Smooth muscle cell of the coronary artery (primary cell): ENCODE results near the gene NDUFB10. TPM values are rescaled to one million over a fixed set of nuclear protein-coding genes. Genes with fewer than 3 reads are reported as not detected.

ENCODE experiments used
- total RNA-seq: library from RNA; depleted of rRNA; stranded (reverse); fragments of >200 nt; gene quantifications from 2 replicates; pipeline ENCODE4 v1.2.3, GENCODE V29; 2014; ENCODE audit warnings: low replicate concordance

NDUFB10 gene
- 221 and 281 TPM in 2 replicates for total RNA-seq

GRCh38 chr16:1959269-1960039 is at the start of gene NDUFB10:
TSS of gene NDUFB10 (plus strand) at chr16:1959538. CDS start at chr16:1959625, 87 bp downstream.

GRCh38 chr16:1918351-1919326 is 40.7 kb upstream of the NDUFB10 start, which contains the start of gene HS3ST6:
TSS of gene HS3ST6 (minus strand) at chr16:1918415. CDS start at chr16:1918323, 92 bp downstream.

GRCh38 chr16:1942810-1943726 is 16.3 kb upstream of the NDUFB10 start, which contains the start of gene MSRB1:
TSS of gene MSRB1 (minus strand) at chr16:1943199. CDS start at chr16:1943156, 43 bp downstream.

GRCh38 chr16:1964506-1965395 is 5.4 kb downstream of the NDUFB10 start, which contains the start of gene RPS2:
TSS of gene RPS2 (minus strand) at chr16:1964826. CDS start at chr16:1964625, 201 bp downstream.

GRCh38 chr16:1966460-1966859 is 7.1 kb downstream of the NDUFB10 start, which contains the start of gene RNF151:
TSS of gene RNF151 (plus strand) at chr16:1966856. CDS start at chr16:1966882, 26 bp downstream.

GRCh38 chr16:1971796-1972489 is 12.6 kb downstream of the NDUFB10 start, which contains the start of gene TBL3:
TSS of gene TBL3 (plus strand) at chr16:1972053. CDS start at chr16:1972165, 112 bp downstream.

GRCh38 chr16:1981398-1981836 is 22.1 kb downstream of the NDUFB10 start, which contains the start of gene NOXO1:
TSS of gene NOXO1 (minus strand) at chr16:1981469. CDS start at chr16:1981179, 290 bp downstream.

GRCh38 chr16:1983544-1984346 is 24.4 kb downstream of the NDUFB10 start, which contains the start of gene GFER:
TSS of gene GFER (plus strand) at chr16:1984193. CDS start at chr16:1984219, 26 bp downstream.

GRCh38 chr16:1989209-1990100 is 30.1 kb downstream of the NDUFB10 start, which contains the start of gene SYNGR3:
TSS of gene SYNGR3 (plus strand) at chr16:1989970. CDS start at chr16:1990103, 133 bp downstream.

GRCh38 chr16:2009791-2010510 is 50.6 kb downstream of the NDUFB10 start, which contains the start of gene ZNF598:
TSS of gene ZNF598 (minus strand) at chr16:2009821.

Other genes with a start within 250 kb of the NDUFB10 start
- 35.7 and 45.9 TPM in 2 replicates for gene NME3, start 188.0 kb upstream of the NDUFB10 start, total RNA-seq
- 5.0 TPM in 2 replicates for gene EME2, start 186.7 kb upstream of the NDUFB10 start, total RNA-seq
- 71.6 and 87.2 TPM in 2 replicates for gene MRPS34, start 186.4 kb upstream of the NDUFB10 start, total RNA-seq
- 30.8 and 55.7 TPM in 2 replicates for gene SPSB3, start 177.0 kb upstream of the NDUFB10 start, total RNA-seq
- gene NUBP2, start 176.6 kb upstream of the NDUFB10 start, total RNA-seq: 30.3 and 65.2 TPM in 2 replicates
- gene IGFALS, start 165.8 kb upstream of the NDUFB10 start, total RNA-seq: under 0.01 TPM in 2 replicates
- gene HAGH, start 132.7 kb upstream of the NDUFB10 start, total RNA-seq: 51.5 and 65.6 TPM in 2 replicates
- gene FAHD1, start 132.3 kb upstream of the NDUFB10 start, total RNA-seq: 71.6 and 134 TPM in 2 replicates
- gene MEIOB, start 87.4 kb upstream of the NDUFB10 start, total RNA-seq: 0.23 TPM in 1 of 2 replicates, not detected in the other
- gene HS3ST6, start 41.1 kb upstream of the NDUFB10 start, total RNA-seq: not detected in 2 replicates
- 4.8 and 8.5 TPM in 2 replicates for gene MSRB1, start 16.3 kb upstream of the NDUFB10 start, total RNA-seq
- 0.12 TPM in 1 of 2 replicates, not detected in the other for gene RPL3L, start 4.8 kb upstream of the NDUFB10 start, total RNA-seq
- gene RPS2, start 5.3 kb downstream of the NDUFB10 start, total RNA-seq: 3,947 and 4,144 TPM in 2 replicates
- not detected in 2 replicates for gene RNF151, start 7.3 kb downstream of the NDUFB10 start, total RNA-seq
- 36.2 and 36.5 TPM in 2 replicates for gene TBL3, start 12.5 kb downstream of the NDUFB10 start, total RNA-seq
- not detected in 2 replicates for gene NOXO1, start 21.9 kb downstream of the NDUFB10 start, total RNA-seq
- 6.4 and 11.7 TPM in 2 replicates for gene GFER, start 24.7 kb downstream of the NDUFB10 start, total RNA-seq
- gene SYNGR3, start 30.4 kb downstream of the NDUFB10 start, total RNA-seq: 0.94 and 4.9 TPM in 2 replicates
- gene ZNF598, start 50.3 kb downstream of the NDUFB10 start, total RNA-seq: 9.9 and 12.0 TPM in 2 replicates
- 0.23 and 0.60 TPM in 2 replicates for gene NPW, start 60.2 kb downstream of the NDUFB10 start, total RNA-seq
- gene NHERF2, start 67.4 kb downstream of the NDUFB10 start, total RNA-seq: 8.2 and 48.6 TPM in 2 replicates
- gene NTHL1, start 88.3 kb downstream of the NDUFB10 start, total RNA-seq: 33.1 and 36.3 TPM in 2 replicates
- gene TSC2, start 88.4 kb downstream of the NDUFB10 start, total RNA-seq: 29.4 and 80.4 TPM in 2 replicates
- 63.7 and 174 TPM in 2 replicates for gene PKD1, start 176.4 kb downstream of the NDUFB10 start, total RNA-seq
- gene RAB26, start 189.1 kb downstream of the NDUFB10 start, total RNA-seq: 1.3 and 1.5 TPM in 2 replicates
- 37.0 and 49.5 TPM in 2 replicates for gene TRAF7, start 196.2 kb downstream of the NDUFB10 start, total RNA-seq
- 0.08 and 0.47 TPM in 2 replicates for gene CASKIN1, start 237.1 kb downstream of the NDUFB10 start, total RNA-seq
- gene MLST8, start 245.9 kb downstream of the NDUFB10 start, total RNA-seq: 16.5 and 19.7 TPM in 2 replicates